ENCODE data around the gene CDK18.

- TF ChIP-seq CTCF (IDR thresholded peaks at IDR 0.05): no peak
- no peak for TF ChIP-seq POLR2A (IDR thresholded peaks at IDR 0.05)
Observed at GRCh38 chr1:205519541-205520131, 15.2 kb downstream of the CDK18 start.

Measured in thyroid gland (tissue), 4 donors.